GM12864 (cell line): ENCODE data around the gene MOB3A.

Experiments used
- DNase-seq: peaks from one replicate; pipeline ENCODE4 v3.0.0-alpha.2; 2011; ENCODE audit warnings: low read depth
- H3K4me3 ChIP-seq: 2 replicates; pipeline ENCODE4 v1.5.1; 2011; ENCODE audit warnings: mild to moderate bottlenecking, low read depth, low read length, control low read depth
- CTCF ChIP-seq: IDR thresholded peaks from 2 replicates; pipeline ENCODE4 v1.5.1; 2011; ENCODE audit warnings: low read depth, mild to moderate bottlenecking, moderate library complexity, low read length, control low read depth, inconsistent platforms; ENCODE audit errors: missing control alignments

MOB3A gene

GRCh38 chr19:2047449-2048103 is 48.5 kb downstream of the MOB3A start:
- TF ChIP-seq CTCF = no peak
- peak overlapping the region; percentile 97 for H3K4me3 ChIP-seq

GRCh38 chr19:2047076-2047448 is 49.1 kb downstream of the MOB3A start:
- peak overlapping the region; percentile 97; the same call in 1 of the 2 replicates for H3K4me3 ChIP-seq
- TF ChIP-seq CTCF = peak; percentile 29
- no peak for DNase-seq

More at GRCh38 chr19:2047449-2048103, 48.5 kb downstream of the MOB3A start:
- no peak for DNase-seq

GRCh38 chr19:2046046-2046907 is 49.8 kb downstream of the MOB3A start:
- DNase-seq = no peak
- H3K4me3 ChIP-seq = peak overlapping the region; percentile 19; the same call in 1 of the 2 replicates
- TF ChIP-seq CTCF = no peak

GRCh38 chr19:2045501-2046045 is 50.6 kb downstream of the MOB3A start:
- TF ChIP-seq CTCF = no peak
- DNase-seq = no peak
- H3K4me3 ChIP-seq = no peak overlapping the region; the same call in 1 of the 2 replicates

GRCh38 chr19:2044709-2045500 is 51.2 kb downstream of the MOB3A start:
- DNase-seq = no peak
- no peak overlapping the region; the same call in 1 of the 2 replicates for H3K4me3 ChIP-seq
- TF ChIP-seq CTCF = no peak

- DNase-seq = no peak
- no peak for TF ChIP-seq CTCF
- no peak overlapping the region for H3K4me3 ChIP-seq
Observed at GRCh38 chr19:2043961-2044708, 52.0 kb downstream of the MOB3A start.
